CD4-positive, alpha-beta T cell treated with Interleukin-21 for 1 hour (primary cell): ENCODE data around the gene C4orf50.
A peak's percentile ranks its signal among the peaks of the same experiment; 100 is the strongest.
"Not testable (repeated sequence)": the region's sequence is repeated elsewhere in the genome, so short reads cannot be mapped to it uniquely, and the experiment has no call there.

Source experiments
- DNase-seq: peaks from one replicate; pipeline ENCODE4 v3.0.0-alpha.2; 2020

The C4orf50 gene

GRCh38 chr4:6012200-6012599, 6.0 kb downstream of the C4orf50 start:
- DNase-seq: no peak

- no peak for DNase-seq
Measured at GRCh38 chr4:6011686-6012085, 6.5 kb downstream of the C4orf50 start.

GRCh38 chr4:6011271-6011671, 7.0 kb downstream of the C4orf50 start:
- no peak for DNase-seq

GRCh38 chr4:6010789-6011188, 7.4 kb downstream of the C4orf50 start:
- no peak for DNase-seq

GRCh38 chr4:6009452-6009851, 8.8 kb downstream of the C4orf50 start:
- DNase-seq: no peak

- DNase-seq: no peak
Measured at GRCh38 chr4:6008766-6009385, 9.4 kb downstream of the C4orf50 start.

- DNase-seq: no peak
Measured at GRCh38 chr4:6008092-6008551, 10.1 kb downstream of the C4orf50 start.

- no peak for DNase-seq
Measured at GRCh38 chr4:6005175-6005574, 13.1 kb downstream of the C4orf50 start.

GRCh38 chr4:6003485-6003884, 14.7 kb downstream of the C4orf50 start:
- DNase-seq: not testable (repeated sequence)

- DNase-seq: no peak
Measured at GRCh38 chr4:6002926-6003325, 15.3 kb downstream of the C4orf50 start.

- no peak for DNase-seq
Measured at GRCh38 chr4:6002492-6002833, 15.8 kb downstream of the C4orf50 start.

GRCh38 chr4:6001680-6002491, 16.3 kb downstream of the C4orf50 start:
- DNase-seq: no peak

GRCh38 chr4:5999830-6000365, 18.3 kb downstream of the C4orf50 start:
- DNase-seq: no peak

- DNase-seq: no peak
Measured at GRCh38 chr4:5999356-5999755, 18.9 kb downstream of the C4orf50 start.

- peak; percentile 48 for DNase-seq
Measured at GRCh38 chr4:5998333-5998936, 19.8 kb downstream of the C4orf50 start.

- DNase-seq: no peak
Measured at GRCh38 chr4:5996641-5997040, 21.6 kb downstream of the C4orf50 start.

- DNase-seq: no peak
Measured at GRCh38 chr4:5995901-5996623, 22.2 kb downstream of the C4orf50 start.

- no peak for DNase-seq
Measured at GRCh38 chr4:5993876-5994811, 24.1 kb downstream of the C4orf50 start.

- not testable (repeated sequence) for DNase-seq
Measured at GRCh38 chr4:5993346-5993745, 24.9 kb downstream of the C4orf50 start.

GRCh38 chr4:5992828-5993321, 25.4 kb downstream of the C4orf50 start:
- no peak for DNase-seq

- DNase-seq: no peak
Measured at GRCh38 chr4:5992171-5992827, 25.9 kb downstream of the C4orf50 start.
